Skeletal muscle tissue (tissue), 4 donors: ENCODE results near the gene TNS3. TPM values are rescaled to one million over a fixed set of nuclear protein-coding genes. Genes with fewer than 3 reads are reported as not detected.

Experiments
- H3K27ac ChIP-seq: one replicate; pipeline ENCODE4 v1.7.0; 2013; ENCODE audit warnings: mild to moderate bottlenecking, low read depth, low read length, inconsistent platforms
- H3K27me3 ChIP-seq, 3 donors: one replicate each; pipeline ENCODE4 v1.7.0; 2013; ENCODE audit warnings: low read length in 3 of 3; ENCODE audit not compliant: control insufficient read depth in 3 of 3, insufficient read depth in 3 of 3
- H3K36me3 ChIP-seq, 3 donors: one replicate each; pipeline ENCODE4 v1.7.0; 2013; ENCODE audit warnings: low read length in 3 of 3; ENCODE audit not compliant: control insufficient read depth in 3 of 3, insufficient read depth in 3 of 3
- H3K4me1 ChIP-seq, 3 donors: one replicate each; pipeline ENCODE4 v1.7.0; 2013; ENCODE audit warnings: low read length in 3 of 3, mild to moderate bottlenecking in 3 of 3; ENCODE audit not compliant: control insufficient read depth in 3 of 3, insufficient read depth in 3 of 3
- H3K4me3 ChIP-seq, 3 donors: one replicate each; pipeline ENCODE4 v1.7.0; 2013; ENCODE audit warnings: low read length in 3 of 3
- H3K9ac ChIP-seq, 3 donors: one replicate each; pipeline ENCODE4 v1.7.0; 2013; ENCODE audit warnings: low read length in 3 of 3, mild to moderate bottlenecking in 3 of 3, moderate library complexity in 2 of 3, low read depth in 1 of 3
- H3K9me3 ChIP-seq, 3 donors: one replicate each; pipeline ENCODE4 v1.7.0; 2013; ENCODE audit warnings: low read length in 3 of 3; ENCODE audit not compliant: control insufficient read depth in 3 of 3
- total RNA-seq: library from RNA; depleted of rRNA; stranded (reverse); fragments of >200 nt; gene quantifications from one replicate; pipeline ENCODE4 v1.2.3, GENCODE V29; 2014
- donor health status: Osteomylitis.

Gene TNS3
- total RNA-seq, 1 donor from 2014 or later: 33.4 TPM

DNA sequence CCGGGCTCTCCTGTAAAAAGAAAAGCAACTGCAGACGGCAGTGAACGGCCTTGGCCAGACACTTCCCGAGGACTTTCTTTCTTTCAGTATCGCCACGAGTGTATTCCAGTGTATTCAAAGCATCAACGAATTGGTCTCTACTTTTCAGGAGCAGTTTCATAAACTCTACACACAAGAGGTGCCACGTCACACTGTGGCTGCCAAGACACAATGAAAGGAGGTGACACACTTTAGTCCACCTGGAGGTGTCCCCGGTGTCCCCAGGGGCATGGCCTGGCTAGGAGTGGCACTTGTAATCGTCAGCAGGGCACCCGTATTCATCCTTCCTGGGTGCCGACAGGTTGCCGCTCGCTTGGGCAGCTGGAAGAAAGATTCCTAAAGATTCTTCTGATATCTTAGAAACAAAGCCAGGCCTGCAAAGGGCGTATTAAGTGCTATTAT lies 5.0 kb downstream of the TNS3 start:
- Histone ChIP-seq H3K4me1 (peaks cover 42 to 58% (median 56%) of the 10 kb centered on the region in 3 donors), H3K4me3 (peak overlapping the region; percentile 29 to 68 (median 53)), H3K9me3 (no peaks in the 10 kb centered on the region), H3K27ac (peak overlapping the region; percentile 87), H3K9ac (peak overlapping the region in 2 of 3 donors; percentile 60 to 71), H3K36me3 (no peaks in the 10 kb centered on the region), H3K27me3 (no peaks in the 10 kb centered on the region)

DNA sequence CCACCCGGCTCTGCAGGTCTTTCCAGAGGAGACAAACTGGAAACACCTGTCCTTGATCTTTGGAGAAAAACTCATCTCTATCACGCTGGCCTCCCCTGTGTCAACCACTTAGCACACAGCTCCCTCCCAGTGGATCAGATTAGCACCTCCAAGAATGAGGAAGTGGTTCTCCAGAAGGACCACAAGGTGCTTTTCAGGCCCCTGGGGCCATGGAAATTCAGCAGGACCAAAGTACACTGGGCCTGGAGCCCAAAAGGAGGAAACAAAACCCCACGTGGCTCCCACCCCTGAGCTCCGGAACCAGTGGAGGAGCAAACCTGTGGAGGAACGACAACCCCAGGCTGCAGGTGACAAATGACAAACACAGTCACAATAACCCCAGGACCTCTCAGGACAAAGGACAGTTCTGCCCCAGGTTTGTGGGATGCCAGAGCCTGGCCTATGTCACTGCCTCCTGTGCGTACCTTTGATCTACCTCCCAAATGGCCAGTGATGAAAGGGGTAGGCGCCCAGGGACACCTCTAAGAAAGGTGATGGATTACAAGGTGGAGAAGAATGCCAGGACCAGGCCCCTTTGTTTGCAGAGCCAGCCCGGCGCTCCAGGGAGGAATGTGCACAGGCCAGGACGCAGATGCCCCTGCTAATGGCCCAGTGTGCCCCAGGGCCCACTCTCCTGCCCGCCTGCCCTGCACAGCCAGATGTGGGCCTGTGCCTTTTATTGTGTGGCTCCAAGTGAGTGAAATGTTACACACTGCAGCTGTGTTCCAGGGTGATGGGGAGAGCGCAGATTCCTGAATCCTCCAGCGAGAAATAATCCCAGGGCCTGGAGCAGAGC lies 5.7 kb downstream of the TNS3 start:
- H3K4me3 ChIP-seq: peak overlapping the region; percentile 29 to 68 (median 53)
- peaks cover 49 to 65% (median 61%) of the 10 kb centered on the region in 3 donors for H3K4me1 ChIP-seq

GRCh38 chr7:47574482-47575329 lies 7.2 kb downstream of the TNS3 start:
- Histone ChIP-seq H3K27ac (no peak overlapping the region), H3K9ac (no peak overlapping the region), H3K4me3 (no peak overlapping the region), H3K27me3 (no peaks in the 10 kb centered on the region), H3K36me3 (no peaks in the 10 kb centered on the region), H3K9me3 (no peaks in the 10 kb centered on the region), H3K4me1 (peaks cover 58 to 65% (median 65%) of the 10 kb centered on the region in 3 donors)

More for the DNA sequence above, 5.7 kb downstream of the TNS3 start:
- H3K27me3 ChIP-seq: no peaks in the 10 kb centered on the region
- H3K9me3 ChIP-seq: no peaks in the 10 kb centered on the region
- no peaks in the 10 kb centered on the region for H3K36me3 ChIP-seq
- H3K27ac ChIP-seq: peak overlapping the region; percentile 87
- peak overlapping the region; percentile 38 to 71 (median 40) for H3K9ac ChIP-seq

DNA sequence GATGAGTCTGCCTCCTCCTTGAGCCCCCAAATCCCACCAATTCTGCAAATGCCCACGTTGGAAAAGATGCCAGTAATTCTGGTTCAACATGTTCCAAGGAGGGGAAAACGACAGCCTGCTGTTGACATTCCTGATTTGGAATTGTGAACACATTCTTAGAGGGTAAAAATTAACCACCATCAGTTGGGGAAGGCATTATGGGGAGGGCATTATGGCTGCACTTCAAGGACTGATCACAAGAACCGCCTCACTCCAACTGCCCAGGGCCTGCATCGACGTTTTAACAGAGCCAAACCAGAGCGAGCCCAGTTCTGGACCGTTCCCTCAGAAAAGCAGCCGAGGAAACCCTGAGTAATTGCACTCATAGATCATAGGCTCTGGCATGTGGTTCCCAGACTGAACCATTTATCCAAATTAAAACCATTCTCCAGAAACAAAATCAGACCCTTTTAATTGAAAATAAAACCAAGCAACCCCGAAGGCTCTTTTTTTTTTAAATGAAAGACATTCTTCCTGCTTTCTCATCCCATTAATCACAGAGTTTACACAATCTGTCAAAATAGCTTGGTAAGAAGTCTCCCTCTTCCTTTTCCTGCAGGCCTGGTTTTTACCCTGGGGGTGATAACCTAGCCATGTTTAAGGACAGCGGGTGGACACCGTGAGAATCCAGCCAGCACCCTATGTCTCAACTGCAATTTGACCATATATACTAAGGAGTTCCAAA lies 8.0 kb downstream of the TNS3 start:
- H3K27me3 ChIP-seq: no peaks in the 10 kb centered on the region
- H3K27ac ChIP-seq: peak overlapping the region; percentile 57
- H3K36me3 ChIP-seq: no peaks in the 10 kb centered on the region
- H3K9ac ChIP-seq: no peak overlapping the region
- H3K4me3 ChIP-seq: no peak overlapping the region
- no peaks in the 10 kb centered on the region for H3K9me3 ChIP-seq
- H3K4me1 ChIP-seq: peaks cover 55 to 58% (median 58%) of the 10 kb centered on the region in 3 donors

GRCh38 chr7:47572939-47573757 lies 8.8 kb downstream of the TNS3 start:
- H3K9ac ChIP-seq: no peak overlapping the region
- H3K4me3 ChIP-seq: no peak overlapping the region
- H3K36me3 ChIP-seq: no peaks in the 10 kb centered on the region
- no peaks in the 10 kb centered on the region for H3K27me3 ChIP-seq
- H3K4me1 ChIP-seq: peaks cover 52 to 58% (median 53%) of the 10 kb centered on the region in 3 donors
- H3K27ac ChIP-seq: peak overlapping the region; percentile 57
- no peaks in the 10 kb centered on the region for H3K9me3 ChIP-seq

- Histone ChIP-seq H3K9ac (peak overlapping the region in 1 of 3 donors; percentile 54), H3K4me3 (peak overlapping the region in 2 of 3 donors; percentile 38 to 56)
Observed at GRCh38 chr7:47572094-47572445, 9.8 kb downstream of the TNS3 start.

GRCh38 chr7:47571331-47572093 lies 10.4 kb downstream of the TNS3 start:
- Histone ChIP-seq H3K4me1 (peaks cover 39 to 45% (median 40%) of the 10 kb centered on the region in 3 donors), H3K27me3 (no peaks in the 10 kb centered on the region), H3K4me3 (peak overlapping the region in 2 of 3 donors; percentile 38 to 56), H3K27ac (peak overlapping the region; percentile 73), H3K9ac (peak overlapping the region in 2 of 3 donors; percentile 45 to 54), H3K9me3 (no peaks in the 10 kb centered on the region), H3K36me3 (no peaks in the 10 kb centered on the region)

More at GRCh38 chr7:47572094-47572445, 9.8 kb downstream of the TNS3 start:
- Histone ChIP-seq H3K27me3 (no peaks in the 10 kb centered on the region), H3K27ac (peak overlapping the region; percentile 73), H3K4me1 (peaks cover 44 to 50% (median 45%) of the 10 kb centered on the region in 3 donors), H3K9me3 (no peaks in the 10 kb centered on the region), H3K36me3 (no peaks in the 10 kb centered on the region)

DNA sequence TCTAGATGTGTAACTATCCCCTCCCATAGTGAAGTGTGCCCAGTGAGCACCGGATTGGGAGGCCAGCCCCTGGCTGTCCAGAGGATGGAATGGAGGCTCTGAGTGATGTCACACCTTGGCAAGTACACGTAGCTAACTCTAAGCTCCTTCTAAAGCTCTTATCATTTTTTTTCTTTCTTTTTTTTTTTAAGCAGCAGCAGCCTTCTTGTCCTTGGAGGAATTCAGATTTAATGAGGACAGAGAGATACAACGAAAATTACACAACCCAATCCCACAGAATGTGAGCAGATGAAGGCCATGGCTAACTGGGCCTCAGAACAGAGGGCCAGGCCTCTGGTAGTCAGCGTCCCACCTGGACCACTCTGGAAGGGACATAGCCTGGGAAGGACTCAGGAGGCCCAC lies 11.3 kb downstream of the TNS3 start:
- Histone ChIP-seq H3K27me3 (no peaks in the 10 kb centered on the region), H3K4me1 (peaks cover 31 to 36% (median 33%) of the 10 kb centered on the region in 3 donors), H3K27ac (peak overlapping the region; percentile 73), H3K4me3 (no peak overlapping the region), H3K9ac (peak overlapping the region in 1 of 3 donors; percentile 3), H3K36me3 (no peaks in the 10 kb centered on the region), H3K9me3 (no peaks in the 10 kb centered on the region)
